Erythroblast (primary cell): ENCODE measurements around the gene TENM3.

Source experiments
- GATA1 ChIP-seq: IDR thresholded peaks from 2 replicates; pipeline ENCODE4 v1.6.1; 2011; ENCODE audit warnings: low read depth, mild to moderate bottlenecking, control low read depth, low read length, moderate library complexity
- POLR2A ChIP-seq: IDR thresholded peaks from 2 replicates; pipeline ENCODE4 v1.6.1; 2011; ENCODE audit warnings: mild to moderate bottlenecking, low read length

DNA sequence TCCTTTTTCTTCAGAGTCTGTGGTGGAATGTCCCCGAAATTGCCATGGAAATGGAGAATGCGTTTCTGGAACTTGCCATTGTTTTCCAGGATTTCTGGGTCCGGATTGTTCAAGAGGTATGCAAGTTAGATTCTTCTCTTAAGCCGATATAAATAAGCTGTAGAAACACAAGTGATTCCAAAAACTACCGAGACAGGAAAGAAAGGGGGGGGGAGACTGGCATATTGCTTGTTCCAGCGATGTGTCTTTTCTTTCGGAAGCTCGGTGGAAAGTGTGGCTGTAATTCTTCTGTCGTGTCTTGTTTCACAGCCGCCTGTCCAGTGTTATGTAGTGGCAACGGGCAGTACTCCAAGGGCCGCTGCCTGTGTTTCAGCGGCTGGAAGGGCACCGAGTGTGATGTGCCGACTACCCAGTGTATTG, 437.0 kb downstream of the TENM3 start:
- no peak for TF ChIP-seq POLR2A
- TF ChIP-seq GATA1 = no peak
